Iris pigment epithelial cell (primary cell): ENCODE data around the gene LILRB5.
"Not testable (repeated sequence)": the region's sequence is repeated elsewhere in the genome, so short reads cannot be mapped to it uniquely, and the experiment has no call there.

ENCODE experiments used
- DNase-seq: peaks from one replicate; pipeline ENCODE4 v3.0.0-alpha.2; 2011; ENCODE audit warnings: low read depth

The LILRB5 gene

GRCh38 chr19:54257116-54257480, at the start of gene LILRB5:
LILRB5 (minus strand) TSS chr19:54257273; CDS start chr19:54257193, 80 bp downstream.
- no peak for DNase-seq

- DNase-seq = no peak
Measured at GRCh38 chr19:54305141-54305540, 48.1 kb upstream of the LILRB5 start.

- DNase-seq = no peak
Measured at GRCh38 chr19:54302257-54302656, 45.2 kb upstream of the LILRB5 start.

GRCh38 chr19:54299515-54299914, 42.4 kb upstream of the LILRB5 start:
- no peak for DNase-seq

- DNase-seq = no peak
Measured at GRCh38 chr19:54299126-54299498, 42.0 kb upstream of the LILRB5 start.

GRCh38 chr19:54298357-54299125, 41.5 kb upstream of the LILRB5 start:
- DNase-seq = no peak

GRCh38 chr19:54297759-54298305, 40.8 kb upstream of the LILRB5 start:
- DNase-seq = peak; percentile 5

- DNase-seq = no peak
Measured at GRCh38 chr19:54294539-54294938, 37.5 kb upstream of the LILRB5 start.

GRCh38 chr19:54289160-54289559, 32.1 kb upstream of the LILRB5 start:
- not testable (repeated sequence) for DNase-seq

GRCh38 chr19:54287456-54287855, 30.4 kb upstream of the LILRB5 start:
- peak; percentile 9 for DNase-seq

GRCh38 chr19:54286283-54286682, 29.2 kb upstream of the LILRB5 start:
- DNase-seq = not testable (repeated sequence)

GRCh38 chr19:54285427-54286056, 28.5 kb upstream of the LILRB5 start:
- DNase-seq = not testable (repeated sequence)

- DNase-seq = no peak
Measured at GRCh38 chr19:54282686-54283470, 25.8 kb upstream of the LILRB5 start.

- not testable (repeated sequence) for DNase-seq
Measured at GRCh38 chr19:54281729-54282075, 24.6 kb upstream of the LILRB5 start.

GRCh38 chr19:54281007-54281728, 24.1 kb upstream of the LILRB5 start, which contains the start of gene LILRB2:
LILRB2 (minus strand) TSS chr19:54281110; CDS start chr19:54280496, 614 bp downstream.
- no peak for DNase-seq

- not testable (repeated sequence) for DNase-seq
Measured at GRCh38 chr19:54280441-54280840, 23.4 kb upstream of the LILRB5 start.

- not testable (repeated sequence) for DNase-seq
Measured at GRCh38 chr19:54280025-54280424, 23.0 kb upstream of the LILRB5 start.

- DNase-seq = no peak
Measured at GRCh38 chr19:54279406-54279962, 22.4 kb upstream of the LILRB5 start.

GRCh38 chr19:54278571-54279195, 21.6 kb upstream of the LILRB5 start:
- not testable (repeated sequence) for DNase-seq

GRCh38 chr19:54278056-54278455, 21.0 kb upstream of the LILRB5 start:
- not testable (repeated sequence) for DNase-seq

- DNase-seq = not testable (repeated sequence)
Measured at GRCh38 chr19:54277111-54277615, 20.1 kb upstream of the LILRB5 start.
